GM23338 (cell line): ENCODE results near the gene NAT8L. TPM values are rescaled to one million over a fixed set of nuclear protein-coding genes. Genes with fewer than 3 reads are reported as not detected.

Source experiments
- ATAC-seq: fragments of 200-7000 bp; cut with Tn5 transposase; 3 replicates; pipeline ENCODE4 v1.9.1; 2020
- DNase-seq: peaks from one replicate; pipeline ENCODE4 v3.0.0-alpha.2; 2015; ENCODE audit warnings: low spot score
- H2AFZ ChIP-seq: fragments of 200-600 bp; sonication (generic); 2 replicates; pipeline ENCODE4 v1.8.0; 2016; ENCODE audit warnings: antibody characterized with exemption, mild to moderate bottlenecking, moderate library complexity
- H3F3A ChIP-seq: fragments of 200-600 bp; sonication (generic); replicated peaks from 2 replicates; pipeline ENCODE4 v1.8.0; 2017; ENCODE audit warnings: antibody characterized with exemption, mixed run types, low read depth
- H3K27ac ChIP-seq: fragments of 200-600 bp; sonication (generic); 2 replicates; pipeline ENCODE4 v1.6.1; 2016; ENCODE audit warnings: low read depth
- H3K27me3 ChIP-seq: fragments of 200-600 bp; sonication (generic); 2 replicates; pipeline ENCODE4 v1.8.0; 2016; ENCODE audit warnings: mild to moderate bottlenecking, mixed run types, moderate library complexity; ENCODE audit not compliant: insufficient read depth
- H3K36me3 ChIP-seq: fragments of 200-600 bp; sonication (generic); 2 replicates; pipeline ENCODE4 v1.8.0; 2016; ENCODE audit warnings: mild to moderate bottlenecking; ENCODE audit not compliant: insufficient read depth
- H3K4me1 ChIP-seq: fragments of 200-600 bp; sonication (generic); 2 replicates; pipeline ENCODE4 v1.8.0; 2016; ENCODE audit warnings: mild to moderate bottlenecking, moderate library complexity; ENCODE audit not compliant: insufficient read depth
- H3K4me2 ChIP-seq: fragments of 200-600 bp; sonication (generic); 2 replicates; pipeline ENCODE4 v1.7.1; 2017; ENCODE audit warnings: mixed run types
- H3K4me3 ChIP-seq: fragments of 200-600 bp; sonication (generic); 2 replicates; pipeline ENCODE4 v1.6.1; 2016; ENCODE audit warnings: mixed run types
- H3K79me2 ChIP-seq: fragments of 200-600 bp; sonication (generic); replicated peaks from 2 replicates; pipeline ENCODE4 v1.8.0; 2017; ENCODE audit warnings: mild to moderate bottlenecking; ENCODE audit not compliant: insufficient read depth
- H3K9me2 ChIP-seq: fragments of 200-600 bp; sonication (generic); 2 replicates; pipeline ENCODE4 v1.8.0; 2017; ENCODE audit not compliant: insufficient read depth
- H4K20me1 ChIP-seq: fragments of 200-600 bp; sonication (generic); replicated peaks from 2 replicates; pipeline ENCODE4 v1.8.0; 2017; ENCODE audit warnings: mild to moderate bottlenecking; ENCODE audit not compliant: insufficient read depth
- H3K27ac Mint-ChIP-seq: 2 replicates; pipeline ENCODE4 v1.8.0; 2020; ENCODE audit warnings: inconsistent platforms, mild to moderate bottlenecking, moderate library complexity, mixed read lengths
- H3K27me3 Mint-ChIP-seq: 3 replicates; pipeline ENCODE4 v1.8.0; 2022; ENCODE audit warnings: low read depth, mild to moderate bottlenecking, moderate library complexity, mixed read lengths, inconsistent platforms; ENCODE audit not compliant: insufficient read depth, poor library complexity
- H3K36me3 Mint-ChIP-seq: 3 replicates; pipeline ENCODE4 v1.8.0; 2021; ENCODE audit warnings: low read depth, mild to moderate bottlenecking, inconsistent platforms, moderate library complexity, mixed read lengths
- H3K4me1 Mint-ChIP-seq: 3 replicates; pipeline ENCODE4 v1.8.0; 2020; ENCODE audit warnings: mild to moderate bottlenecking, inconsistent platforms, mixed read lengths
- H3K4me3 Mint-ChIP-seq: 3 replicates; pipeline ENCODE4 v1.8.0; 2021; ENCODE audit warnings: moderate library complexity, mild to moderate bottlenecking, inconsistent platforms, mixed read lengths
- H3K9me3 Mint-ChIP-seq: 3 replicates; pipeline ENCODE4 v1.8.0; 2020; ENCODE audit warnings: moderate library complexity, mild to moderate bottlenecking, inconsistent platforms, mixed read lengths
- CREB1 ChIP-seq: fragments of 250-450 bp; sonication (Bioruptor Pico); IDR thresholded peaks from 2 replicates; pipeline ENCODE4 v1.5.0; 2020; ENCODE audit warnings: low read depth, mild to moderate bottlenecking, moderate library complexity
- CTCF ChIP-seq, 2 experiments: fragments of 200-600 bp in 1 of 2; sonication (generic) in 1 of 2; conservative IDR thresholded peaks; 2 replicates each; pipeline versions ENCODE4 v1.5.1 to v1.6.1; 2016 to 2017; ENCODE audit warnings: antibody characterized with exemption in 2 of 2, low read depth in 2 of 2, mild to moderate bottlenecking in 2 of 2, moderate library complexity in 1 of 2
- ETS1 ChIP-seq: IDR thresholded peaks from 2 replicates; pipeline ENCODE4 v1.6.1; 2016; ENCODE audit warnings: antibody characterized with exemption
- EZH2 ChIP-seq: fragments of 200-600 bp; sonication (generic); IDR thresholded peaks from one replicate; pipeline ENCODE4 v1.8.0; 2017; ENCODE audit warnings: antibody characterized with exemption, mild to moderate bottlenecking, low read depth; ENCODE audit not compliant: unreplicated experiment
- EZH2phosphoT487 ChIP-seq: fragments of 200-600 bp; sonication (generic); IDR thresholded peaks from one replicate; pipeline ENCODE4 v1.8.1; 2018; ENCODE audit warnings: antibody characterized with exemption; ENCODE audit not compliant: unreplicated experiment
- JUNB ChIP-seq: IDR thresholded peaks from one replicate; pipeline ENCODE4 v1.6.1; 2016; ENCODE audit warnings: antibody characterized with exemption; ENCODE audit not compliant: unreplicated experiment
- NANOG ChIP-seq: IDR thresholded peaks from 2 replicates; pipeline ENCODE4 v1.6.1; 2016; ENCODE audit warnings: antibody characterized with exemption, borderline replicate concordance
- POLR2AphosphoS5 ChIP-seq: IDR thresholded peaks from 2 replicates; pipeline ENCODE4 v1.6.1; 2016; ENCODE audit warnings: antibody characterized with exemption, low read depth
- REST ChIP-seq: IDR thresholded peaks from one replicate; pipeline ENCODE4 v1.6.1; 2018; ENCODE audit warnings: antibody characterized with exemption; ENCODE audit not compliant: unreplicated experiment
- STAT1 ChIP-seq: IDR thresholded peaks from one replicate; pipeline ENCODE4 v1.6.1; 2016; ENCODE audit warnings: antibody characterized with exemption; ENCODE audit not compliant: unreplicated experiment
- ZNF114 ChIP-seq: fragments of 250-450 bp; sonication (Bioruptor Pico); IDR thresholded peaks from 2 replicates; pipeline ENCODE4 v1.5.0; 2020; ENCODE audit warnings: mild to moderate bottlenecking, moderate library complexity
- ZNF331 ChIP-seq: fragments of 250-450 bp; sonication (Bioruptor Pico); IDR thresholded peaks from 2 replicates; pipeline ENCODE4 v1.5.0; 2020; ENCODE audit warnings: low read depth, mild to moderate bottlenecking, moderate library complexity
- ZNF462 ChIP-seq: fragments of 250-450 bp; sonication (Bioruptor Pico); IDR thresholded peaks from 2 replicates; pipeline ENCODE4 v1.5.0; 2020; ENCODE audit warnings: mild to moderate bottlenecking, moderate library complexity
- polyA plus RNA-seq: library from polyadenylated mRNA; unstranded; fragments of >200 nt; fragmentation: Nextera tagmentation; extraction: Ambion mirVana; gene quantifications from 2 replicates; pipeline ENCODE4 v1.2.1, GENCODE V29; 2016
- total RNA-seq: library from RNA; depleted of rRNA; stranded (reverse); fragments of >200 nt; shearing (Covaris generic); gene quantifications from 2 replicates; pipeline ENCODE4 v1.2.3, GENCODE V29; 2014

The NAT8L gene
- total and polyA plus RNA-seq, 2 experiments from 2014 or later: 1.6 to 9.7 TPM

- TF ChIP-seq REST (no peak), NANOG (no peak), EZH2 (no peak), ETS1 (no peak), EZH2phosphoT487 (no peak), ZNF331 (CRISPR knock-in tag) (no peak), CTCF (conservative IDR thresholded peaks at IDR 0.05; ENCODE audit: low read depth in 2 of 2) (no peak), STAT1 (no peak), JUNB (no peak), CREB1 (CRISPR knock-in tag) (no peak), ZNF114 (CRISPR knock-in tag) (no peak), ZNF462 (no peak), POLR2AphosphoS5 (no peak)
- H3K4me3 ChIP-seq: no peak overlapping the region
- Mint-ChIP-seq H3K9me3 (no peaks in the 10 kb centered on the region), H3K4me3 (no peak overlapping the region), H3K4me1 (peaks cover 9% of the 10 kb centered on the region), H3K36me3 (no peaks in the 10 kb centered on the region; the same call in 2 of the 3 replicates), H3K27ac (no peak overlapping the region), H3K27me3 (peaks cover 7% of the 10 kb centered on the region)
- H3K4me2 ChIP-seq: no peak overlapping the region
- no peaks in the 10 kb centered on the region for H3K27me3 ChIP-seq
- no peak overlapping the region for H3K27ac ChIP-seq
- DNase-seq: no peak
- no peaks in the 10 kb centered on the region for H3K79me2 ChIP-seq
- no peak for ATAC-seq
- no peak overlapping the region for H2AFZ ChIP-seq
- no peaks in the 10 kb centered on the region for H3K9me2 ChIP-seq
- no peaks in the 10 kb centered on the region for H3K36me3 ChIP-seq
- no peaks in the 10 kb centered on the region for H3K4me1 ChIP-seq
- H3F3A ChIP-seq: no peaks in the 10 kb centered on the region
- no peaks in the 10 kb centered on the region for H4K20me1 ChIP-seq
These were observed 16.3 kb downstream of the NAT8L start for GRCh38 chr4:2075171-2075986.
